Thoracic aorta (tissue), 2 donors: Measurements from ENCODE around the gene KLHL33. TPM values are rescaled to one million over a fixed set of nuclear protein-coding genes. Genes with fewer than 3 reads are reported as not detected.

Source experiments
- ATAC-seq: fragments of 150-250 bp; one replicate; pipeline ENCODE4 v1.8.0; 2017; ENCODE audit warnings: low read depth; ENCODE audit not compliant: insufficient number of reproducible peaks, low FRiP score
- DNase-seq: peaks from one replicate; pipeline ENCODE4 v3.0.0-alpha.2; 2020; ENCODE audit warnings: low spot score
- H3K27ac ChIP-seq, 2 donors: fragments of 200-600 bp; sonication (generic); 1 replicate in 1 of 2; 2 replicates in 1 of 2; pipeline ENCODE4 v1.5.1; 2016; ENCODE audit warnings: mild to moderate bottlenecking in 2 of 2, moderate library complexity in 2 of 2
- H3K27me3 ChIP-seq: fragments of 200-600 bp; sonication (generic); replicated peaks from 2 replicates; pipeline ENCODE4 v1.6.0; 2016; ENCODE audit warnings: mild to moderate bottlenecking; ENCODE audit not compliant: insufficient read depth
- H3K36me3 ChIP-seq: fragments of 200-600 bp; sonication (generic); one replicate; pipeline ENCODE4 v1.5.1; 2016
- H3K4me1 ChIP-seq, 2 donors: fragments of 200-600 bp; sonication (generic); 1 replicate in 1 of 2; 2 replicates in 1 of 2; pipeline versions ENCODE4 v1.5.1 to v1.6.0; 2016; ENCODE audit warnings: low read depth in 2 of 2, mild to moderate bottlenecking in 1 of 2; ENCODE audit not compliant: control insufficient read depth in 1 of 2
- H3K4me3 ChIP-seq: fragments of 200-600 bp; sonication (generic); 2 replicates; pipeline ENCODE4 v1.5.1; 2016; ENCODE audit warnings: mild to moderate bottlenecking
- H3K9me3 ChIP-seq: fragments of 200-600 bp; sonication (generic); 2 replicates; pipeline ENCODE4 v1.5.1; 2016
- CTCF ChIP-seq: fragments of 200-600 bp; sonication (generic); IDR thresholded peaks from one replicate; pipeline ENCODE4 v1.5.1; 2019; ENCODE audit warnings: antibody characterized with exemption
- total RNA-seq, 2 donors: library from RNA; depleted of rRNA; stranded (reverse); fragments of >200 nt; gene quantifications; one replicate each; pipeline versions ENCODE4 v1.1.0 to v1.2.3, GENCODE V29; 2016

Gene KLHL33
- total RNA-seq, 2 donors from 2014 or later: 0.14 to 0.42 TPM

- Histone ChIP-seq H3K27ac (no peak overlapping the region), H3K4me1 (no peaks in the 10 kb centered on the region), H3K9me3 (no peaks in the 10 kb centered on the region), H3K27me3 (no peaks in the 10 kb centered on the region), H3K36me3 (peaks cover 4% of the 10 kb centered on the region), H3K4me3 (no peak overlapping the region)
- TF ChIP-seq CTCF: no peak
- ATAC-seq (no peak), DNase-seq (no peak)
Observed at GRCh38 chr14:20441461-20441860, 5.5 kb upstream of the KLHL33 start.

GRCh38 chr14:20440882-20441281, 4.9 kb upstream of the KLHL33 start:
- Histone ChIP-seq H3K36me3 (no peaks in the 10 kb centered on the region), H3K4me3 (no peak overlapping the region), H3K27ac (no peak overlapping the region), H3K27me3 (no peaks in the 10 kb centered on the region), H3K9me3 (no peaks in the 10 kb centered on the region), H3K4me1 (no peaks in the 10 kb centered on the region)
- TF ChIP-seq CTCF: no peak
- ATAC-seq (no peak), DNase-seq (no peak)

- Histone ChIP-seq H3K27ac (no peak overlapping the region), H3K9me3 (no peaks in the 10 kb centered on the region), H3K27me3 (no peaks in the 10 kb centered on the region), H3K4me3 (no peak overlapping the region), H3K4me1 (peaks cover 0 to under 1% of the 10 kb centered on the region in 2 donors), H3K36me3 (no peaks in the 10 kb centered on the region)
- ATAC-seq (no peak), DNase-seq (no peak)
- TF ChIP-seq CTCF: no peak
Observed at GRCh38 chr14:20440465-20440864, 4.5 kb upstream of the KLHL33 start.

GRCh38 chr14:20438664-20439063, 2.7 kb upstream of the KLHL33 start:
- TF ChIP-seq CTCF: no peak
- H3K36me3 ChIP-seq: no peaks in the 10 kb centered on the region

GRCh38 chr14:20436363-20436755, 393 bp upstream of the KLHL33 start:
- no peak overlapping the region for H3K4me3 ChIP-seq
- no peak for DNase-seq
- H3K27me3 ChIP-seq: no peaks in the 10 kb centered on the region
- no peaks in the 10 kb centered on the region for H3K36me3 ChIP-seq
- no peak overlapping the region for H3K27ac ChIP-seq
- ATAC-seq: no peak
- H3K9me3 ChIP-seq: no peaks in the 10 kb centered on the region
- TF ChIP-seq CTCF: no peak
- H3K4me1 ChIP-seq: peaks cover 0 to 13% of the 10 kb centered on the region in 2 donors

More at GRCh38 chr14:20438664-20439063, 2.7 kb upstream of the KLHL33 start:
- DNase-seq: no peak
- Histone ChIP-seq H3K27ac (no peak overlapping the region), H3K27me3 (no peaks in the 10 kb centered on the region), H3K9me3 (no peaks in the 10 kb centered on the region), H3K4me3 (no peak overlapping the region), H3K4me1 (peaks cover 0 to 13% of the 10 kb centered on the region in 2 donors)
- ATAC-seq: no peak
